H1 (cell line): ENCODE measurements around the gene DBH.
A peak's percentile ranks its signal among the peaks of the same experiment; 100 is the strongest.

ENCODE experiments used
- BACH1 ChIP-seq: IDR thresholded peaks from 2 replicates; pipeline ENCODE4 v1.6.1; 2012; ENCODE audit warnings: low read length, improper control_type of control experiment
- BRCA1 ChIP-seq: IDR thresholded peaks from 2 replicates; pipeline ENCODE4 v1.6.1; 2012; ENCODE audit warnings: low read depth, low read length, improper control_type of control experiment
- CHD1 ChIP-seq: IDR thresholded peaks from 2 replicates; pipeline ENCODE4 v1.6.1; 2012; ENCODE audit warnings: low read depth, low read length, improper control_type of control experiment
- EZH2 ChIP-seq: fragments of 200-600 bp; sonication (generic); IDR thresholded peaks from 2 replicates; pipeline ENCODE4 v1.7.1; 2012; ENCODE audit warnings: low read depth, mild to moderate bottlenecking, moderate library complexity, low read length, inconsistent platforms; ENCODE audit not compliant: severe bottlenecking
- JUND ChIP-seq: IDR thresholded peaks from 2 replicates; pipeline ENCODE4 v1.6.1; 2011; ENCODE audit warnings: mild to moderate bottlenecking, improper control_type of control experiment, low read length
- NRF1 ChIP-seq: IDR thresholded peaks from 2 replicates; pipeline ENCODE4 v1.6.1; 2011; ENCODE audit warnings: mild to moderate bottlenecking, low read depth, low read length, improper control_type of control experiment
- POLR2A ChIP-seq, 2 experiments: IDR thresholded peaks; 1 replicate in 1 of 2; 2 replicates in 1 of 2; pipeline ENCODE4 v1.6.1; 2011; ENCODE audit warnings: low read depth in 2 of 2, low read length in 2 of 2, mild to moderate bottlenecking in 2 of 2; ENCODE audit errors: control extremely low read depth in 1 of 2
- POLR2AphosphoS5 ChIP-seq: IDR thresholded peaks from 2 replicates; pipeline ENCODE4 v1.6.1; 2011; ENCODE audit warnings: low read depth, low read length
- SAP30 ChIP-seq: fragments of 300-600 bp; sonication (generic); IDR thresholded peaks from 2 replicates; pipeline ENCODE4 v1.7.1; 2012; ENCODE audit warnings: low read length, moderate library complexity, mild to moderate bottlenecking, inconsistent platforms; ENCODE audit not compliant: insufficient read depth, insufficient replicate concordance
- SRF ChIP-seq: IDR thresholded peaks from 2 replicates; pipeline ENCODE4 v1.6.1; 2011; ENCODE audit warnings: mild to moderate bottlenecking, low read depth, low read length, moderate library complexity
- TAF1 ChIP-seq: IDR thresholded peaks from 2 replicates; pipeline ENCODE4 v1.6.1; 2011; ENCODE audit warnings: mild to moderate bottlenecking, low read depth, low read length
- ZNF274 ChIP-seq: IDR thresholded peaks from 2 replicates; pipeline ENCODE4 v1.7.0; 2012; ENCODE audit warnings: low read length, borderline replicate concordance; ENCODE audit errors: extremely low read depth
- TF ChIP-seq, protein P1 (sequence below), 3 experiments: IDR thresholded peaks; 1 replicate in 2 of 3; 2 replicates in 1 of 3; pipeline versions ENCODE4 v1.5.1 to v1.6.1; 2011; ENCODE audit warnings: low read length in 3 of 3, mild to moderate bottlenecking in 3 of 3, inconsistent platforms in 2 of 3, low read depth in 1 of 3, moderate library complexity in 1 of 3; ENCODE audit not compliant: insufficient read depth in 1 of 3; ENCODE audit errors: control extremely low read depth in 1 of 3
- TF ChIP-seq, protein P2 (sequence below): IDR thresholded peaks from 2 replicates; pipeline ENCODE4 v1.6.1; 2012; ENCODE audit warnings: inconsistent platforms

- no peak for TF ChIP-seq POLR2AphosphoS5
- TF ChIP-seq, protein P1, sequence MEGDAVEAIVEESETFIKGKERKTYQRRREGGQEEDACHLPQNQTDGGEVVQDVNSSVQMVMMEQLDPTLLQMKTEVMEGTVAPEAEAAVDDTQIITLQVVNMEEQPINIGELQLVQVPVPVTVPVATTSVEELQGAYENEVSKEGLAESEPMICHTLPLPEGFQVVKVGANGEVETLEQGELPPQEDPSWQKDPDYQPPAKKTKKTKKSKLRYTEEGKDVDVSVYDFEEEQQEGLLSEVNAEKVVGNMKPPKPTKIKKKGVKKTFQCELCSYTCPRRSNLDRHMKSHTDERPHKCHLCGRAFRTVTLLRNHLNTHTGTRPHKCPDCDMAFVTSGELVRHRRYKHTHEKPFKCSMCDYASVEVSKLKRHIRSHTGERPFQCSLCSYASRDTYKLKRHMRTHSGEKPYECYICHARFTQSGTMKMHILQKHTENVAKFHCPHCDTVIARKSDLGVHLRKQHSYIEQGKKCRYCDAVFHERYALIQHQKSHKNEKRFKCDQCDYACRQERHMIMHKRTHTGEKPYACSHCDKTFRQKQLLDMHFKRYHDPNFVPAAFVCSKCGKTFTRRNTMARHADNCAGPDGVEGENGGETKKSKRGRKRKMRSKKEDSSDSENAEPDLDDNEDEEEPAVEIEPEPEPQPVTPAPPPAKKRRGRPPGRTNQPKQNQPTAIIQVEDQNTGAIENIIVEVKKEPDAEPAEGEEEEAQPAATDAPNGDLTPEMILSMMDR (IDR thresholded peaks at IDR 0.05; ENCODE audit: control extremely low read depth in 1 of 3, insufficient read depth in 1 of 3, low read depth in 1 of 3, low read length in 3 of 3): no peak
- TF ChIP-seq BACH1: no peak
- no peak for TF ChIP-seq CHD1
- peak; percentile 27 for TF ChIP-seq EZH2
- no peak for TF ChIP-seq POLR2A (IDR thresholded peaks at IDR 0.05; ENCODE audit: control extremely low read depth in 1 of 2, low read depth in 2 of 2, low read length in 2 of 2)
- no peak for TF ChIP-seq ZNF274
- no peak for TF ChIP-seq SRF
- TF ChIP-seq NRF1: no peak
- no peak for TF ChIP-seq BRCA1
- TF ChIP-seq, protein P2, sequence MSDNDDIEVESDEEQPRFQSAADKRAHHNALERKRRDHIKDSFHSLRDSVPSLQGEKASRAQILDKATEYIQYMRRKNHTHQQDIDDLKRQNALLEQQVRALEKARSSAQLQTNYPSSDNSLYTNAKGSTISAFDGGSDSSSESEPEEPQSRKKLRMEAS: peak; percentile 75
- TF ChIP-seq SAP30: no peak
- no peak for TF ChIP-seq TAF1
- no peak for TF ChIP-seq JUND
Observed at GRCh38 chr9:133608889-133609288, 27.3 kb upstream of the DBH start.
